ENCODE results near the gene HDAC6.
"Not testable (repeated sequence)": the region's sequence is repeated elsewhere in the genome, so short reads cannot be mapped to it uniquely, and the experiment has no call there.

GRCh38 chrX:48854121-48854804, 52.4 kb downstream of the HDAC6 start:
- not testable (repeated sequence) for TF ChIP-seq CTCF, POLR2A (IDR thresholded peaks at IDR 0.05)

Measured in adrenal gland (tissue), 5 donors.